Activated CD8-positive, alpha-beta T cell treated with anti-CD3 and anti-CD28 coated beads for 36 hours (primary cell): ENCODE results near the gene OSGIN1. TPM values are rescaled to one million over a fixed set of nuclear protein-coding genes. Genes with fewer than 3 reads are reported as not detected.

Source experiments
- ATAC-seq: fragments of 200-7000 bp; cut with Tn5 transposase; one replicate; pipeline ENCODE4 v1.10.0; 2021; ENCODE audit warnings: mild to moderate bottlenecking, moderate library complexity
- CTCF ChIA-PET: fragments of 350-600 bp; sonication (Branson Sonifier 250); formaldehyde crosslinking; loops from one replicate; lab custom pipeline; 2021; ENCODE audit warnings: antibody characterized with exemption; lab: Charles Lee
- POLR2A ChIA-PET: fragments of 350-600 bp; sonication (Branson Sonifier 250); formaldehyde crosslinking; loops from one replicate; lab custom pipeline; 2021; ENCODE audit warnings: antibody characterized with exemption; lab: Charles Lee
- DNase-seq: peaks from one replicate; pipeline ENCODE4 v3.0.0-alpha.2; 2020
- H3K27ac Mint-ChIP-seq: one replicate; pipeline ENCODE4 v1.8.0; 2021; ENCODE audit warnings: mild to moderate bottlenecking, mixed read lengths
- H3K27me3 Mint-ChIP-seq: one replicate; pipeline ENCODE4 v1.8.0; 2021; ENCODE audit warnings: mixed read lengths
- H3K36me3 Mint-ChIP-seq: one replicate; pipeline ENCODE4 v1.8.0; 2021; ENCODE audit warnings: low read depth, mixed read lengths
- H3K4me1 Mint-ChIP-seq: one replicate; pipeline ENCODE4 v1.8.0; 2021; ENCODE audit warnings: low read depth, mixed read lengths
- H3K4me3 Mint-ChIP-seq: one replicate; pipeline ENCODE4 v1.8.0; 2021; ENCODE audit warnings: mild to moderate bottlenecking, moderate library complexity, mixed read lengths
- H3K9me3 Mint-ChIP-seq: one replicate; pipeline ENCODE4 v1.8.0; 2021; ENCODE audit warnings: mixed read lengths
- intact Hi-C: fragments of 100-400 bp; cut with micrococcal nuclease; formaldehyde crosslinking; loops from one replicate; pipeline ENCODE4 v1.10.0; 2022
- total RNA-seq, 2 experiments: library from RNA; stranded (reverse); gene quantifications; one replicate each; pipeline ENCODE4 v1.2.3, GENCODE V29; 2021
- TF ChIP-seq, protein P1 (sequence below): fragments of 200-600 bp; IDR thresholded peaks from one replicate; pipeline ENCODE4 v1.8.0; 2022; ENCODE audit warnings: antibody characterized with exemption, mild to moderate bottlenecking

OSGIN1 gene
- total RNA-seq, 2 experiments from 2014 or later: 0.56 to 0.67 TPM

DNA sequence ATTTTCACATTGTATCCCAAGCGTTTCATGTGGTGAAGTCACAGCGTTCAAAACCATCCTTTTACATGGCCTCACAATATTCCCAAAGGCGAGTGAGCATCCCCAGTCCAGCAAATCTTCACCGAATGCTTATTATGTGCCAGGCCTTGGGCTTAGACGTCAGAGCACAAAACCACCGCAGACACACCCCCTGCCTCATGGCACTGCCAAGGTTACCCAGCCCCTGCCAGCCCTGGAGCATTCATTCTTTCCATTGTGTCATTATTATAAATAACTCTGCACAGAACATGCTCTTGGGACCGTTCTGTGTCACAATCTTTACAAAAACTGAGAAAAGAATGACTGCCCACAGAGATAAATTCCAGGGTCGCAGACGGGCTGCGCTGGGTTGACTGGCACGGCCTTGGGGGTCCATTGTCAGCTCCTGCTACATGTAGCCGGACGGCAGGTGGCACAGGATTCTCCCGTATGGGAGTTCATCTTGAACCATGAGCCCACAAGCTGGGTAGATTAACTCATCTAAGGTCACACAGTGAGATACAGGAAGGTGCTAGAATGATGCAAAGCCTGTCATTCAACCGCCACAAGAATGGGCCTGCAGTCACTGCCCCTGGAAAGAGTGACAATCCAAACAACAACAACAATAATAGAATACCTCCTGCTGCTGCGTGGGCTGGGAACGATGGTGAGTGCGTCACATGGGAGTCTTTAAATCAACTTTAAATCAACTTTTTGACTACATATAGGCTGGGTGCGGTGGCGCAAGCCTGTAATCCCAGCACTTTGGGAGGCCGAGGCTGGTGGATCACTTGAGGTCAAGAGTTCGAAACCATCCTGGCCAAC lies 10.5 kb downstream of the OSGIN1 start:
- Mint-ChIP-seq H3K4me3 (no peak overlapping the region), H3K4me1 (peaks cover 2% of the 10 kb centered on the region), H3K27ac (no peak overlapping the region), H3K27me3 (peaks cover 3% of the 10 kb centered on the region), H3K9me3 (no peaks in the 10 kb centered on the region), H3K36me3 (no peaks in the 10 kb centered on the region)
- ChIA-PET CTCF (interaction anchor here (0.7 to 2.8 kb wide), 3 partner anchors 10 to 102 kb away, joined by 5 to 9 read pairs (median 6); partner anchors contain the start of gene OSGIN1), POLR2A (no interaction called here)
- TF ChIP-seq, protein P1, sequence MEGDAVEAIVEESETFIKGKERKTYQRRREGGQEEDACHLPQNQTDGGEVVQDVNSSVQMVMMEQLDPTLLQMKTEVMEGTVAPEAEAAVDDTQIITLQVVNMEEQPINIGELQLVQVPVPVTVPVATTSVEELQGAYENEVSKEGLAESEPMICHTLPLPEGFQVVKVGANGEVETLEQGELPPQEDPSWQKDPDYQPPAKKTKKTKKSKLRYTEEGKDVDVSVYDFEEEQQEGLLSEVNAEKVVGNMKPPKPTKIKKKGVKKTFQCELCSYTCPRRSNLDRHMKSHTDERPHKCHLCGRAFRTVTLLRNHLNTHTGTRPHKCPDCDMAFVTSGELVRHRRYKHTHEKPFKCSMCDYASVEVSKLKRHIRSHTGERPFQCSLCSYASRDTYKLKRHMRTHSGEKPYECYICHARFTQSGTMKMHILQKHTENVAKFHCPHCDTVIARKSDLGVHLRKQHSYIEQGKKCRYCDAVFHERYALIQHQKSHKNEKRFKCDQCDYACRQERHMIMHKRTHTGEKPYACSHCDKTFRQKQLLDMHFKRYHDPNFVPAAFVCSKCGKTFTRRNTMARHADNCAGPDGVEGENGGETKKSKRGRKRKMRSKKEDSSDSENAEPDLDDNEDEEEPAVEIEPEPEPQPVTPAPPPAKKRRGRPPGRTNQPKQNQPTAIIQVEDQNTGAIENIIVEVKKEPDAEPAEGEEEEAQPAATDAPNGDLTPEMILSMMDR: no peak
- intact Hi-C loops: no loop called here
- ATAC-seq (no peak), DNase-seq (no peak)

DNA sequence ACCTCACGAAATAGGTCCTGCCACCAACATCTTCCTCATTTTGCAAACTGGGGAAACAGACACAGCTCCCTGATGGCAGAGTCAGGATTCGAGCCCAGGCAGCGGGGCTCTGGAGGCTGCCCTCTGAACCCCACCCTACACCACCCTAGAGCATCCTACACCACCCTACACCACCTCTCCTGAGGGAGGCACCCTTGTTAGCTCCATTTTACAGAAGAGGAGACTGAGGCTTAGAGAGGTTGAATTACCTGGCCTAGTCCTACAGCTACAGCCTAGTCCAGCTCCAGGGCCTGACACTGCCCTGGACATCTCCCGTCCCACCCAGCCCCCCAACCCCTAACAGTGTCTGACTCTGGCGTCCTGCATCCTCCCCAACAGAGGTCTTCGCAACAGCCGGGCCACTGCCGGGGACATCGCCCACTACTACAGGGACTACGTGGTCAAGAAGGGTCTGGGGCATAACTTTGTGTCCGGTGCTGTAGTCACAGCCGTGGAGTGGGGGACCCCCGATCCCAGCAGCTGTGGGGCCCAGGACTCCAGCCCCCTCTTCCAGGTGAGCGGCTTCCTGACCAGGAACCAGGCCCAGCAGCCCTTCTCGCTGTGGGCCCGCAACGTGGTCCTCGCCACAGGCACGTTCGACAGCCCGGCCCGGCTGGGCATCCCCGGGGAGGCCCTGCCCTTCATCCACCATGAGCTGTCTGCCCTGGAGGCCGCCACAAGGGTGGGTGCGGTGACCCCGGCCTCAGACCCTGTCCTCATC lies 11.8 kb downstream of the OSGIN1 start:
- H3K4me3 Mint-ChIP-seq: no peak overlapping the region
- ATAC-seq (no peak), DNase-seq (no peak)
- H3K27ac Mint-ChIP-seq: no peak overlapping the region
- CTCF ChIA-PET: interaction anchor here (0.7 to 1.9 kb wide), 3 partner anchors 8 to 101 kb away, joined by 5 to 6 read pairs (median 6); partner anchors contain the start of gene OSGIN1
- H3K9me3 Mint-ChIP-seq: no peaks in the 10 kb centered on the region
- H3K36me3 Mint-ChIP-seq: no peaks in the 10 kb centered on the region
- H3K27me3 Mint-ChIP-seq: peaks cover 10% of the 10 kb centered on the region
- POLR2A ChIA-PET: no interaction called here
- H3K4me1 Mint-ChIP-seq: peaks cover 5% of the 10 kb centered on the region
- TF ChIP-seq, protein P1: no peak
- intact Hi-C loops: no loop called here

DNA sequence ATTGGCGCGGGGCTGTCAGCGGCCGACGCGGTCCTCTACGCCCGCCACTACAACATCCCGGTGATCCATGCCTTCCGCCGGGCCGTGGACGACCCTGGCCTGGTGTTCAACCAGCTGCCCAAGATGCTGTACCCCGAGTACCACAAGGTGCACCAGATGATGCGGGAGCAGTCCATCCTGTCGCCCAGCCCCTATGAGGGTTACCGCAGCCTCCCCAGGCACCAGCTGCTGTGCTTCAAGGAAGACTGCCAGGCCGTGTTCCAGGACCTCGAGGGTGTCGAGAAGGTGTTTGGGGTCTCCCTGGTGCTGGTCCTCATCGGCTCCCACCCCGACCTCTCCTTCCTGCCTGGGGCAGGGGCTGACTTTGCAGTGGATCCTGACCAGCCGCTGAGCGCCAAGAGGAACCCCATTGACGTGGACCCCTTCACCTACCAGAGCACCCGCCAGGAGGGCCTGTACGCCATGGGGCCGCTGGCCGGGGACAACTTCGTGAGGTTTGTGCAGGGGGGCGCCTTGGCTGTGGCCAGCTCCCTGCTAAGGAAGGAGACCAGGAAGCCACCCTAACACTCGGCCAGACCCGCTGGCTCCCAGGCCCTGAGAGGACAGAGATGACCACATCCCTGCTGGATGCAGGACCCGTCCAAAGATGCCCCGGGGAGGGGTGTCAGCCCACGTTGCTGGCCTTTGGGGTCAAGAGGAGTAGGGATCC lies 12.6 kb downstream of the OSGIN1 start:
- DNase-seq (no peak), ATAC-seq (no peak)
- Mint-ChIP-seq H3K27ac (no peak overlapping the region), H3K4me1 (peaks cover 5% of the 10 kb centered on the region), H3K36me3 (no peaks in the 10 kb centered on the region), H3K27me3 (peaks cover 13% of the 10 kb centered on the region), H3K4me3 (no peak overlapping the region), H3K9me3 (no peaks in the 10 kb centered on the region)
- TF ChIP-seq, protein P1: no peak
- intact Hi-C loops: no loop called here
- CTCF ChIA-PET: interaction anchor here (1.7 to 1.9 kb wide), 2 partner anchors 9 to 100 kb away, joined by 5 to 6 read pairs; no protein-coding TSS in a partner anchor
- POLR2A ChIA-PET: no interaction called here

DNA sequence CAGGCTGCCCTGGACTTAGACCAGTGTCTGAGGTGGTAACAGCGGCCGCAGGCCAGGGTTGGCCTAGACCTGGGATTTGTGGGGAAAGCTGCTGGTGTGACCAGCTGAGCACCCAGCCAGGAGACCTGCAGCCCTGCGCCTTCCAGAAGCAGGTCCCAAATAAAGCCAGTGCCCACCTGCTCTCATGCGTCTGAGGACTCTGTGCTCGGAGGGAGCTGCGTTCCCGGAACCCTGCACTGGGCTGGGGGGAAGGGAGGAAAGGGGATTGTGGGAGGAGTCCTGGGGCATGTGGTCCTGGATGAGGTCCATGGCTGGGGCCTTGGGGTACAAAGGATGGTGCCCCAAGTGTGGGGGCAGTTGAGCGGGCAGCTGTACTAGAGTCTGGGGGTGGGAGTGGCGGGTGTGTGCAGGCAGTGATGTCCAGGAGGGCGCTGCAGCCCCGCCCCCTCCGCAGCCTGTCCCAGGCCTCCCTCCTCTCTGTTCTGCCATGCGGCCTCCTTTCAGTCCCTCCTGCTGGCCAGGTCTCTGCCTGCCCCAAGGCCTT lies 13.2 kb downstream of the OSGIN1 start:
- intact Hi-C loops: no loop called here
- POLR2A ChIA-PET: no interaction called here
- Mint-ChIP-seq H3K4me1 (peaks cover 5% of the 10 kb centered on the region), H3K9me3 (no peaks in the 10 kb centered on the region), H3K27me3 (peaks cover 13% of the 10 kb centered on the region), H3K27ac (no peak overlapping the region), H3K36me3 (no peaks in the 10 kb centered on the region), H3K4me3 (no peak overlapping the region)
- DNase-seq (no peak), ATAC-seq (no peak)
- TF ChIP-seq, protein P1: no peak
- CTCF ChIA-PET: interaction anchor here (1.7 to 1.9 kb wide), 2 partner anchors 9 to 99 kb away, joined by 5 to 6 read pairs; no protein-coding TSS in a partner anchor
